Inferior parietal cortex (tissue), 1 donor: ENCODE measurements around the gene CRX.
"Not testable (repeated sequence)": the region's sequence is repeated elsewhere in the genome, so short reads cannot be mapped to it uniquely, and the experiment has no call there.

Source experiments
- DNase-seq: peaks from one replicate; pipeline ENCODE4 v3.0.0-alpha.2; 2016; ENCODE audit errors: extremely low spot score

The CRX gene

DNA sequence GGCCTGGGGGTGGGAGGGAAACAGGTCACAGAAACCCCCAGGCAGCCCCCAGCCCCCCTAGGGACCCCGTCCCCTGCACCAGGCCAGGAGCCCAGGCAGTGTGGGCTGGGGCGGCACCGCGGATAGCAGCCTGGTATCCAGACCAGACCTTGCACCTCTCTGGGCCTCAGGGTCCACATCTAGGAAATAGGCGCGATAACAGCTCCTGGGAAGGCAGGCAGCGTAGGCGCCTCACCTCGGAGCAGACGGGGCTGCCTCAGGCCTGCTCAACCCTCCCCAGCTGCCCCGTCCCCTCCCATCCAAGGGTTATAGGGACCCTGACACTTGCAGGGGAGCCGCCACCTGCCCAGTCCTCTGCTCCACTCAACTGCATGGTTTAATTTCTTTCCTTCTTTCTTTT lies 18.1 kb upstream of the CRX start:
- DNase-seq = not testable (repeated sequence)

GRCh38 chr19:47804451-47804850 lies 17.3 kb upstream of the CRX start, which contains the start of gene TPRX1:
TPRX1 (minus strand) TSS chr19:47804551; CDS start chr19:47804539, 12 bp downstream.
- not testable (repeated sequence) for DNase-seq

DNA sequence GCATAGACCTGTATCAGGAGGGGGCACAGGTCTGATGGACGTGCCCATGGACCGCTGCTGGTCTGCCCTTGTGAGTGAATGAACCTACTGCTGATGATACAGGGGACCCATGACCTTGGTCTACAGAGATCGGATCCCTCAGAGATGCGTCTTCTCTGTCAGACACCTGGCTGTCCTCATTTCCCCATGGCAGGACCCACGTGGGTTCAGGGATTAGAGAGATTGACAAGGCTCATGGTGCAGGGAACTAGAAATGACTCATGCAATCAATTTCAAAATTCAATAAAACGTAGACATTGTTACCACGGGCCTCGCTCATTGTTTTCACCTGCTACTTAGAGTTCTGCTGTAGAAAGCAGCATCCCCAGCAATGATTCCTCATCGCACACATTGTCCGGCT lies 16.4 kb upstream of the CRX start:
- DNase-seq = no peak

DNA sequence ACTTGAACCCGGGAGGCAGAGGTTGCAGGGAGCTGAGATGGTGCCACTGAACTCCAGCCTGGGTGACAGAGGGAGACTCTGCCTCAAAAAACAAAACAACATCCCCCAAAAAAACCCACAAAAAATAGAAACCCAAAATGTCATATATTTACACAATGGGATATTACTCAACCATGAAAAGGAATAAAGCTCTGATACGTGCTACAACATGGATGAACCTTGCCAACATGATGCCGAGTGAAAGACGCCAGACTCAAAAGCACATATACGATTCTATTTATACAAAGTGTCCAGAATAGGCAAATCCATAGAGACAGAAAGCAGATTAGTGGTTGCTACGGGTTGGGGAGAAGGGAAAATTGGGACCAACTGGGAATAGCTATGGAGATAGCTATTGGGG lies 15.3 kb upstream of the CRX start:
- no peak for DNase-seq

DNA sequence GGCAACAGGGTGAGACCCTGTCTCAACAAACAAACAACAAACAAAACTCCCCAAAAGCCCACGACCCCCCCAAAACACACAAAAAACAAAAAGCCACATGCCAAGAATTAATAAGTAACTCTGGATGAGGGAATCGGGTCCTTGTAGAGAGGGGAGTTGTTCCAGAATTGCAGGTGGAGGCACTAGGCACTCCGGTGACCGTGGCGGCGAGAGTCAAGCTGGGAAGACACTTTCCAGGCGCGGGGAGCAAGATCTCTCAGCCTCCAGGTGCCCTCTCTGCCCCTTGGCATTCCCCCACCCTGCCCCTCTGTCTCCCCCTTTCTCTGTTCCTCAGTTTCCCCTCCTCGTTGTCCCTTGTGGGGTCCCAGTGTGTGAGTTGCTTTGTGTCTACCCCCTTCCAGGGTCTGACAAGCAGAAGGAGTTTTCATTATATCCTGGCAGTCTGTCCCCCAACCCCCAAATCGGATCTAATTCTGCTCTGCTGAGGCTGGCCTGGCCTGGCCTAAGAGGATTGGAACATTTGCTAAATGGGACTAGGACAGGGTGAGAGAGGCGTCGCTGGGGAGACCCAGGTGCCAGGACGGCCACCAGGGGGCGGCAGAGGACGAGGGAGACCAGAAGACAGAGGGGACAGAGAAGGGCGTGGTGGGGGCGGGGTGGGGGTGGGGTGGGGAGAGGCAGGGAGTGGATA lies 8.3 kb upstream of the CRX start:
- peak; percentile 50 for DNase-seq

GRCh38 chr19:47813995-47814328 lies 7.8 kb upstream of the CRX start:
- no peak for DNase-seq

DNA sequence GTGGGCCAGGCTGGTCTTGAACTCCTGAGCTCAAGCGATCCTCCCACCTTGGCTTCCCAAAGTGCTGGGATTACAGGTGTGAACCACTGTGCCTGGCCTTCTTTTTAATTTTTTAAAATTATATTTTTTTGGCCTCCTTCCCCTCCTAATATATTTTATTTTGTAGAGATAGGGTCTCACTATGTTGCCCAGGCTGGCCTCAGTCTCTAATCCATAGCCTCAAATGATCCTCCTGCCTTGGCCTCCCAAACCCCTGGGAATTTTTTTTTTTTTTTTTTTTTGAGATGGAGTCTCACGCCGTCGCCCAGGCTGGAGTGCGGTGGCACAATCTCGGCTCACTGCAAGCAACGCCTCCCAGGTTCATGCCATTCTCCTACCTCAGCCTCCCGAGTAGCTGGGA lies 5.5 kb upstream of the CRX start:
- DNase-seq = not testable (repeated sequence)

- DNase-seq = not testable (repeated sequence)
Measured at GRCh38 chr19:47818221-47818620, 3.5 kb upstream of the CRX start.

DNA sequence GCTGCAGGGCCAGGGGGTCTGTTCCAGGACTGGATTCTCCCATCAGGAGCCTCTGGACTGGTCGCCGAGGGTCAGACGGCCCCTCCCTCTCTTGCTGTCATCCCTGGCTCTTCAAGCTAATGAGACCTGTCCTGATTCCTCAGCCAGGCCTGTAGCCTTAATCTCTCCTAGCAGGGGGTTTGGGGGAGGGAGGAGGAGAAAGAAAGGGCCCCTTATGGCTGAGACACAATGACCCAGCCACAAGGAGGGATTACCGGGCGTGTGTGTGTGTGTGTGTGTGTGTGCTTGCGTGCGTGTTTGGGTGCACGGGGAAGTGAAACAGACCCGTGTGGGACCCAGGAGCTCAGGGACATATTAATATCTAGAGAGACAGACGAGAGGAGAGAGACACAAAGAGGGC lies 1.9 kb upstream of the CRX start:
- no peak for DNase-seq

DNA sequence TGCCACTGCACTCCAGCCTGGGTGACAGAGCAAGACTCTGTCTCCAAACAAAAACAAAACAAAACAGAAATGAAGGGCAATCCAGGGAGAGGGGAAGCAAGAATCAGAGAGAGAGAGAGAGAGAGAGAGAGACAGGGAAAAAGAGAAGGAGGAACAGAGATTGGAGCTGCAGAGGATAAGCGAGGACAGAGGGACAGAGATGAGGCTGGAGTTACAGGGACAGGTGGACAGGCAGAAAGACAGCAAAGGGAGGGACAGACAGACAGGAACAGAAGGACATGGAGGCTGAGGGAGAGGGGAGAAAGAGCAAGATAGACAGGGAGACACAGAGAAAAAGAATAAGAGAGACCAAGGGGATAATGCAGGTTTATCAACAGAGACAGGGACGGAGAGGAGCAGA lies 1.3 kb upstream of the CRX start:
- no peak for DNase-seq

DNA sequence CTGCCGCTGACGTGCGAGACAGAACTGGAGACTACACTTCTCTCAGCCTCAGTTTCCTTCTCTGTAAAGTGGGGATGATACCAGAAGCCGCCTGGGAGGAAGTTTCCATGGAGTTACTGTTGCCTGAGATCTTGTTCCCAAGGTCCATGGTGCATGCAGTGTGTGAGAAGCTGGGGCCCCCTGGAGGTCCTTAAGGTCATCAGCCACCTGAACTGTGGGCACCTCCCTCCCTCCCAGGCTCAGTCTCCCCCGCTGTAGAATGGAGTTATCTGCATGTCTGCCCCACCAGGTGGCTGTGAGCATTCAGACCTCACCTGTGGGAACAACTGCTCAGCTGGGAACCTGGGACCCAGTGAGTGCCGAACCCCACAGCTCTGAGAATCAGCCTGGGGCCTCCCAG lies 2.7 kb downstream of the CRX start:
- no peak for DNase-seq

GRCh38 chr19:47826800-47827199 lies 5.1 kb downstream of the CRX start:
- no peak for DNase-seq

DNA sequence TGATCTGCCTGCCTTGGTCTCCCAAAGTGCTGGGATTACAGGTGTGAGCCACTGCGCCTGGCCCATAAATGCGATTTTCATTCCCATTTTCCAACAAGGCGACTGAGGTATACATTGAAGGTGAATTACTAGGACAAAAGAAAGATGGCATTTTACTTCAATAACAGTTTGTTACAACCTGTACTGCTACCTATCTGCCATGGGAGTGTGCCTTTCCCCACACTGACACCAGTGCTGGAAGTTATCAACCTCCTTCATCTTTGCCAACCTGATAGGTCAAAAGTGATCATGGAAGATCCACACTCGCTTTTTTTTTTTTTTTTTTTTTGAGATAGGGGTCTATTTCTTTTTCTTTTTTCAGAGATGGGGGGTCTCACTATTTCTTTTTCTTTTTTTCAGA lies 11.0 kb downstream of the CRX start:
- no peak for DNase-seq

GRCh38 chr19:47836038-47836437 lies 14.3 kb downstream of the CRX start:
- DNase-seq = no peak

DNA sequence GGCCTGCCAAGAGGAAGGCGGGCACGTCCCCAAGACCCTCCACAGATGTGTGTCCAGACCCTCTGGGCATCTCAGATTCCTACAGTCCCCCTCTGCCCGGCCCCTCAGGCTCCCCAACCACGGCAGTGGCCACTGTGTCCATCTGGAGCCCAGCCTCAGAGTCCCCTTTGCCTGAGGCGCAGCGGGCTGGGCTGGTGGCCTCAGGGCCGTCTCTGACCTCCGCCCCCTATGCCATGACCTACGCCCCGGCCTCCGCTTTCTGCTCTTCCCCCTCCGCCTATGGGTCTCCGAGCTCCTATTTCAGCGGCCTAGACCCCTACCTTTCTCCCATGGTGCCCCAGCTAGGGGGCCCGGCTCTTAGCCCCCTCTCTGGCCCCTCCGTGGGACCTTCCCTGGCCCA lies 17.7 kb downstream of the CRX start:
- DNase-seq = no peak

GRCh38 chr19:47839913-47840312 lies 18.2 kb downstream of the CRX start:
- no peak for DNase-seq

DNA sequence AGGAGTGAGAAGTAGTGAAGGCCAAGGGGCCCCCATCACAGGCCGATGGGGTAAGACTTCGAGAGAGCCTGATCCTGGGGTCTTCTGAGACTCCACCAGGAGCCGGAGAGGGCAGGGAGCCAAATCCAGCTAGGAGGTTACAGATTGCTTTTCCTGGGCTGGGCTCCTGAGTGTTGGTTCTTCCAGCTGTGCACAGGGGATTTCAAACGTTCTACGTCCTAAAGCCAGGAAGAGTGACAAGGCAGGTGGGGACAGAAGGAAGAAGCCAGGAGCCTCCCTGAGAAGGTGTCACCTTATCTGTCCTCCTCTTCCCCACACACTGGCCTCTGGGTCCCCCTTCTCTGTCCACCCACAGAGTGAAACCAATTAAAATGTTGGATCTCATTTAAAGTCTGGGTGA lies 21.2 kb downstream of the CRX start:
- DNase-seq = no peak

- DNase-seq = no peak
Measured at GRCh38 chr19:47848425-47848822, 26.7 kb downstream of the CRX start.

DNA sequence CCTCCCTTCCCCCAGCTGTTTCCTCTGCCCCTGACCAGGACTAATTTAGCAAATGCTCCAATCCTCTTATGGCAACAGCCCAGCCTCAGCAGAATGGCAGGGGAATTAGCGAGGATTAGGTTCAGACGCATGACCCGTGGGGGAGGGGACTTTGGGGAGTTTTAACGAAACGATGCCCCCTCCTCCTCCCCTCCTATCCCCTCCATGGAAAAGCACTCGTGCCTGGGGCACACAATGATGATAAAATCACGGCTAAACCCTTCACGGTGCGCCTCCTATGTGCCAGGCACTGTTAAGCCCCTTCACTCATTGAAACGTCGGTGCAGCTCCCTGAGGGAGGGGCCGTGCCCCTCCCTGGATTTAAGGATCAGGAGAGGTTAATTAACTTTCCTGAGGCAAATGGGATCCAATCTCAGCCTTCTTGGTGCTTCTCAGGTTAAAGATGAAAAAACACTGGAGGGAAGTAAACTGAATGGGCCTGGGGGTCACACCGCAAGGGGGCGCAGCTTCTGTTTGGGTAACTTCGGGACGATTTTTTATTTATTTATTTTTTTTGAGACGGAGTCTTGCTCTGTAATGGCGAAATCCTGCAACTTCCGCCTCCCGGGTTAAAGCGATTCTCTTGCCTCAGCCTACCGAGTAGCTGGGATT lies 27.2 kb downstream of the CRX start:
- DNase-seq = no peak

- DNase-seq = no peak
Measured at GRCh38 chr19:47853003-47853402, 31.3 kb downstream of the CRX start.

DNA sequence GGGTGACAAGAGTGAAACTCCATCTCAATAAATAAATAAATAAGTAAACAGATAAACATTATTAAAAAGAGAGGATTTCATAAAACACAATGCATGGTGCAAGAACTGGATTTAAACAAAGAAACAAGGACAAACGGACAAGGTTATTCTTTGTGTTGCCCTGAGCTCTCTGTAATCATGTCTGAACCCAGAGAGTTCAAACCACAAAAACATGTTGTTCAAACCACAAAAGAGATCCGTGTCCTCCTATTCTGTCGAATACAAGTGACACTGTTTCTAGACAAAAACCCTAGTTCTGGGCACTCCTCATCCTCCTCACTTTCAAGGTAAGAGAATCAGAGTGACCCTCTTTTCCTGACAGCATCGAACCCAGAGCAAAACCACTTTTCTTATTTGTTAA lies 32.7 kb downstream of the CRX start:
- DNase-seq = no peak

DNA sequence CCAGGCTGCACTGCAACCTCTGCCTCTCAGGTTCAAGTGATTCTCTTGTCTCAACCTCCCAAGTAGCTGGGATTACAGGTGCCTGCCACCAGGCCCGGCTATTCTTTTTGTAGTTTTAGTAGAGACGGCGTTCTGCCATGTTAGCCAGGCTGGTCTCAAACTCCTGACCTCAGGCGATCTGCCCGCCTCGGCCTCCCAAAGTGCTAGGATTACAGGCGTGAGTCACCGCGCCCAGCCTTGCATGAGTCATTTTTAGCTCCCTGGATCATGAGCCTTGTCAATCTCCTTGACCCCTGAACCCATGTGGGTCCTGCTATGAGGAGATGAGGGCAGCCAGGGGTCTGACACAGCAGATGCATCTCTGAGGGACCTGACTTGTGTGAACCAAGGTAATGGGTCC lies 36.5 kb downstream of the CRX start:
- DNase-seq = not testable (repeated sequence)

DNA sequence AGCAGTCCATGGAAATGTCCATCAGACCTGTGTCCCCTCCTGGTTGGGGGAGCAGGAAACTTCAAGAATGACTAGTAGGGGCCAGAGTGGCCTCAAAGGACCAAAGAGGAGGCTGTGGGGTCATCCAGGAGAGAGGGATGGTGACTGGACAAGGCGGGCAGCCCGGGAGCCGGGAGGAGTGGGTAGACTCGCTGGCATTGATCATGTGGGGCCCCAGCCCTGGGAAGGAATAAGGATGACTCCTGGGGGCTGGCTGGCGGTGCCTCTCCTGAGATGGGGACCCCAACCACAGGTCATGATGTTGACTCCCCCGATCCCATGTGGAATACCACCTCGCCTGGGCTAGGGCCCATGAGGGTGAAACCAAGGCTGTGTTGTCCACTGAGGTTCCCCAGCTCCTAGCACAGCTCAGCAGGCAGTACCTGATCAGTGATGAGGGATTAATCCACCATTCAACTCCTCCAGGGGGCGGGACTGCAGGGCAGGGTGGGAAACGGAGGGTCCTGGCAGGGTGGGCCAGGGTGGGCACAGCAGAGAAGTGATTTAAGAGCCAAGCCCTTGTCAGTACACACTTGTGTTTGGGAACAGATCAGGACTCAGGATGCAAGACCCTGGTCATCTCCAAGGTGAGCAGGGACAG lies 37.0 kb downstream of the CRX start, which contains the start of gene TPRX2:
TPRX2 (plus strand) TSS at position 590 of the 640 bp plus-strand sequence; CDS start at position 602, 12 bp downstream.
- DNase-seq = not testable (repeated sequence)
